Fibroblast of lung (primary cell): ENCODE data around the gene KCTD2. TPM values are rescaled to one million over a fixed set of nuclear protein-coding genes. Genes with fewer than 3 reads are reported as not detected.

Experiments
- DNase-seq, 2 donors: peaks; one replicate each; pipeline versions ENCODE4 v3.0.0 to v3.0.0-alpha.2; 2010; ENCODE audit warnings: low read depth in 2 of 2
- H2AFZ ChIP-seq: 2 replicates; pipeline ENCODE4 v1.5.1; 2012; ENCODE audit warnings: low read length, control low read depth, inconsistent platforms
- H3K27ac ChIP-seq: 2 replicates; pipeline ENCODE4 v1.5.1; 2011; ENCODE audit warnings: low read length, control low read depth; ENCODE audit not compliant: insufficient read depth
- H3K27me3 ChIP-seq: 2 replicates; pipeline ENCODE4 v1.5.1; 2011; ENCODE audit warnings: mild to moderate bottlenecking, low read length; ENCODE audit not compliant: control insufficient read depth, insufficient read depth
- H3K36me3 ChIP-seq: 2 replicates; pipeline ENCODE4 v1.5.1; 2011; ENCODE audit warnings: low read length; ENCODE audit not compliant: control insufficient read depth, insufficient read depth
- H3K4me1 ChIP-seq: 2 replicates; pipeline ENCODE4 v1.5.1; 2011; ENCODE audit warnings: low read length; ENCODE audit not compliant: control insufficient read depth, insufficient read depth; ENCODE audit errors: extremely low read depth
- H3K4me2 ChIP-seq: 2 replicates; pipeline ENCODE4 v1.5.1; 2011; ENCODE audit warnings: low read length, control low read depth; ENCODE audit not compliant: insufficient read depth; ENCODE audit errors: extremely low read depth
- H3K4me3 ChIP-seq, 4 experiments: fragments of 200-600 bp in 1 of 4; sonication (generic) in 1 of 4; replicated peaks in 1 of 4; 2 replicates each; pipeline ENCODE4 v1.5.1; 2011 to 2016; ENCODE audit warnings: low read length in 4 of 4, low read depth in 3 of 4, mild to moderate bottlenecking in 3 of 4, control low read depth in 2 of 4, inconsistent platforms in 1 of 4, mixed read lengths in 1 of 4; ENCODE audit not compliant: insufficient read depth in 1 of 4; ENCODE audit errors: control extremely low read depth in 1 of 4
- H3K79me2 ChIP-seq: 2 replicates; pipeline ENCODE4 v1.5.1; 2012; ENCODE audit warnings: mild to moderate bottlenecking, low read length, inconsistent platforms; ENCODE audit not compliant: control insufficient read depth, insufficient read depth
- H3K9ac ChIP-seq: 2 replicates; pipeline ENCODE4 v1.5.1; 2011; ENCODE audit warnings: mild to moderate bottlenecking, low read length, control low read depth; ENCODE audit not compliant: insufficient read depth
- H3K9me3 ChIP-seq: 2 replicates; pipeline ENCODE4 v1.5.1; 2012; ENCODE audit warnings: low read depth, low read length; ENCODE audit not compliant: control insufficient read depth, insufficient read depth
- H4K20me1 ChIP-seq: 2 replicates; pipeline ENCODE4 v1.5.1; 2011; ENCODE audit warnings: low read length; ENCODE audit not compliant: control insufficient read depth, insufficient read depth; ENCODE audit errors: extremely low read depth
- EZH2 ChIP-seq: IDR thresholded peaks from 2 replicates; pipeline ENCODE4 v1.5.1; 2012; ENCODE audit warnings: low read length, control low read depth, mild to moderate bottlenecking; ENCODE audit errors: missing control alignments
- polyA plus RNA-seq, 2 donors: library from polyadenylated mRNA; depleted of rRNA in 1 of 2; stranded (reverse) in 1 of 2; unstranded in 1 of 2; fragments of >200 nt; gene quantifications; 2 replicates each; pipeline ENCODE4 v1.2.1, GENCODE V29; 2011 to 2012; ENCODE audit warnings: missing spikeins in 1 of 2
- total RNA-seq: library from RNA; depleted of rRNA; stranded (reverse); fragments of >200 nt; gene quantifications from 2 replicates; pipeline ENCODE4 v1.2.1, GENCODE V29; 2014
- TF ChIP-seq, protein P1 (sequence below), 2 donors: IDR thresholded peaks in 1 of 2; conservative IDR thresholded peaks in 1 of 2; 1 replicate in 1 of 2; 2 replicates in 1 of 2; pipeline ENCODE4 v1.5.1; 2011 to 2012; ENCODE audit warnings: low read length in 2 of 2, control low read depth in 1 of 2, inconsistent platforms in 1 of 2, low read depth in 1 of 2, mild to moderate bottlenecking in 1 of 2

KCTD2 gene
- total and polyA plus RNA-seq, 2 donors (not counting 1 experiment from before 2014, with no cell fraction given) = 17.7 to 29.5 TPM

DNA sequence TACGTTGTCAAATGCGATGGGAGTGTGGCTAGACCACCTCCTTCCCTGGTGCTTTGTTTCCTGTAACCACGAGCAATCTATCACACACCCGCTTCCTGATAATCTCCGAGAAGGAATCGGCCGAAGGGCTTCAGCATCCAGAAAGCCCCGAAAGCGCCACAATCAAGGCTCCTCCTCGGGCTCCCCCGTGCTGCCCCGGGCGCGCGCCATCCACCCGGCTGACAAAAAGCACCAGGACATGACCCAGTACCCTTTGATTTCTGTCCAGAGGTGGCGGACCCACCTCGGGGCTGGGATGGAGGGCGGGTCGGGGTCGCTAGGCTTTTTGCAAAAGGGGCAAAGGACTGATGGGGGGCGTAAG, 62.0 kb downstream of the KCTD2 start:
- no peaks in the 10 kb centered on the region for H3K27me3 ChIP-seq
- no peak for TF ChIP-seq EZH2
- TF ChIP-seq, protein P1, sequence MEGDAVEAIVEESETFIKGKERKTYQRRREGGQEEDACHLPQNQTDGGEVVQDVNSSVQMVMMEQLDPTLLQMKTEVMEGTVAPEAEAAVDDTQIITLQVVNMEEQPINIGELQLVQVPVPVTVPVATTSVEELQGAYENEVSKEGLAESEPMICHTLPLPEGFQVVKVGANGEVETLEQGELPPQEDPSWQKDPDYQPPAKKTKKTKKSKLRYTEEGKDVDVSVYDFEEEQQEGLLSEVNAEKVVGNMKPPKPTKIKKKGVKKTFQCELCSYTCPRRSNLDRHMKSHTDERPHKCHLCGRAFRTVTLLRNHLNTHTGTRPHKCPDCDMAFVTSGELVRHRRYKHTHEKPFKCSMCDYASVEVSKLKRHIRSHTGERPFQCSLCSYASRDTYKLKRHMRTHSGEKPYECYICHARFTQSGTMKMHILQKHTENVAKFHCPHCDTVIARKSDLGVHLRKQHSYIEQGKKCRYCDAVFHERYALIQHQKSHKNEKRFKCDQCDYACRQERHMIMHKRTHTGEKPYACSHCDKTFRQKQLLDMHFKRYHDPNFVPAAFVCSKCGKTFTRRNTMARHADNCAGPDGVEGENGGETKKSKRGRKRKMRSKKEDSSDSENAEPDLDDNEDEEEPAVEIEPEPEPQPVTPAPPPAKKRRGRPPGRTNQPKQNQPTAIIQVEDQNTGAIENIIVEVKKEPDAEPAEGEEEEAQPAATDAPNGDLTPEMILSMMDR (conservative IDR thresholded peaks at IDR 0.05 in 1 of 2, IDR thresholded peaks at IDR 0.05 in 1 of 2; ENCODE audit: low read depth in 1 of 2, low read length in 2 of 2) = no peak
- H3K79me2 ChIP-seq = peaks cover 3% of the 10 kb centered on the region
- H3K9ac ChIP-seq = no peak overlapping the region
- peak overlapping the region in 3 of 4 experiments; percentile 64 to 83 (median 80) for H3K4me3 ChIP-seq
- peak overlapping the region; percentile 42 for H2AFZ ChIP-seq
- peaks cover 8% of the 10 kb centered on the region for H3K4me1 ChIP-seq
- no peaks in the 10 kb centered on the region for H3K9me3 ChIP-seq
- H3K4me2 ChIP-seq = peak overlapping the region; percentile 90
- no peak for DNase-seq
- no peaks in the 10 kb centered on the region for H4K20me1 ChIP-seq
- H3K27ac ChIP-seq = no peak overlapping the region
- no peaks in the 10 kb centered on the region for H3K36me3 ChIP-seq

DNA sequence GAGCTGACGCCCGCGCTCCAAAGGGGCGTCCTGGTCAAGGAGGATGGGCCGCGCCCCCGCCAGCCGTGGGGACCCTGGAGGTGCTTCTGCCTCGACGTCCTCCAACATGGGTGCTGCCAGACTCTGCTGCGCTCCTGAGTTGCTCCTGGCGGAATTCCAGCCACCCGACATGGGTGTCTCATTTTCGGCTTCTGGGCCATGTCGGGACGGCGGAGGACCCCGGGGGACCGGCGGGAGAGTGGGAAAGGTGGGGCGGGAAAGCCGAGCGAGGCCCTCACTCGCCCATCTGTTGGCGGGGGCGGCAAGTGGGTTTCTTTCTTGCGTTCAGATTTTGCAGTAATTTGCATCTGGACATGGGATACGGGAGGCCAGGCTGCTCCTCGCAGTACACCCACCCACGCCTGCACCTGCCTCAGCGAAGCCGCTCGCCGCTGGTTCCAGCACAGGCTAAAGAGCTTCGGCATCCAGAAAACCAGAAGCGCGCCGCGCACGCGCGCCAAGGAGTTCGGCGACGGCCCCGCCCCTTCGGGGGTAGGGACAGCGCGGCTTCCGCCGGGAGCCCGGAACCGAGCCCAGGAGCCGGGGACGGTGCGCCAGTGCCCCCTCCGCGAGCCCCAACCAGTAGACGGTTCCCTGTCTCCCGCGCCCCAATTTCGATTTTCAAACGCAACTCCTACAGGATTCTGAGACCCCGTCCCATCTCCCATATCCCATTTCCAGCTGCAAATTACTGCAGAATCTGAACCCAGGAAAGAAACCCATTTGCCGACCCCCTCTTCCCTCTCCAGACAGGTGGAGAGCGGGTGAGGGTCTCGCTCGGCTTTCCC, 62.6 kb downstream of the KCTD2 start, which contains the start of gene ARMC7:
Gene ARMC7, plus strand, starts transcription at position 563 of the 827 bp plus-strand sequence. CDS start 320 bp downstream, outside the sequence.
- H3K4me3 ChIP-seq = peak within 1 kb of the TSS; percentile 80 to 83 (median 82)
- TF ChIP-seq, protein P1 (conservative IDR thresholded peaks at IDR 0.05 in 1 of 2, IDR thresholded peaks at IDR 0.05 in 1 of 2; ENCODE audit: low read depth in 1 of 2, low read length in 2 of 2) = no peak
- no peak for TF ChIP-seq EZH2
- H3K27me3 ChIP-seq = no peaks in the 10 kb centered on the region
- H3K27ac ChIP-seq = no peak within 1 kb of the TSS
- DNase-seq = peak; percentile 72 to 74
- peak within 1 kb of the TSS; percentile 61 for H3K9ac ChIP-seq
- H3K9me3 ChIP-seq = no peaks in the 10 kb centered on the region
- H3K36me3 ChIP-seq = no peaks in the 10 kb centered on the region
- peak within 1 kb of the TSS; percentile 92 for H3K4me2 ChIP-seq
- no peaks in the 10 kb centered on the region for H4K20me1 ChIP-seq
- peaks cover 3% of the 10 kb centered on the region for H3K79me2 ChIP-seq
- peak within 1 kb of the TSS; percentile 91 for H2AFZ ChIP-seq
- H3K4me1 ChIP-seq = peaks cover 8% of the 10 kb centered on the region

DNA sequence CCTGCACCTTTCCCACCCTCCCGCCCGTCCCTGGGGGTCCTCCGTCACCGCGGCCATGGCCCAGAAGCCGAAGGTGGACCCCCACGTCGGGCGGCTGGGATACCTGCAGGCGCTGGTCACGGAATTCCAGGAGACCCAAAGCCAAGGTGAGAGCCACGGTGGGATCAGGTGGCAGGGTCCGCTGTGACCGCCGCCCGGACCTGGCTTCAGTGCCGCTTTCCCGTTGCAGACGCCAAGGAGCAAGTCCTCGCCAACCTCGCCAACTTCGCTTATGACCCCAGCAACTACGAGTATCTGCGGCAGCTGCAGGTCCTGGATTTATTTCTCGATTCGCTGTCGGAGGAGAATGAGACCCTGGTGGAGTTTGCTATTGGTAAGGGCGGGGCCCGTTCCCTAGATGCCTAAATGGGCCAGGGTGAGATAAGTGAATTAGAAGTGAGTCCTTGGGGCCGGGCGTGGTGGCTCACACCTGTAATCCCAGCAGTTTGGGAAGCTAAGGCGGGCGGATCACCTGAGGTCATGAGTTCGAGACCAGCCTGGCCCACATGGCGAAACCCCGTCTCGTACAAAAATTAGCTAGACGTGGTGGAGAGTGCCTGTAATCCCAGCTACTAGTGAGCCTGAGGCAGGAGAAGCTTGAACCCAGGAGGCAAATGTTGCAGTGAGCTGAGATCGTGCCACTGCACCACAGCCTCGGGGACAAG, 63.4 kb downstream of the KCTD2 start:
- peak overlapping the region; percentile 80 to 83 (median 82) for H3K4me3 ChIP-seq
- no peaks in the 10 kb centered on the region for H3K27me3 ChIP-seq
- no peak overlapping the region for H3K27ac ChIP-seq
- peak overlapping the region; percentile 91 for H2AFZ ChIP-seq
- peaks cover 8% of the 10 kb centered on the region for H3K4me1 ChIP-seq
- peaks cover 3% of the 10 kb centered on the region for H3K79me2 ChIP-seq
- H3K9ac ChIP-seq = peak overlapping the region; percentile 32
- H4K20me1 ChIP-seq = no peaks in the 10 kb centered on the region
- peak overlapping the region; percentile 92 for H3K4me2 ChIP-seq
- TF ChIP-seq, protein P1 (conservative IDR thresholded peaks at IDR 0.05 in 1 of 2, IDR thresholded peaks at IDR 0.05 in 1 of 2; ENCODE audit: low read depth in 1 of 2, low read length in 2 of 2) = no peak
- no peak for TF ChIP-seq EZH2
- DNase-seq = no peak
- H3K36me3 ChIP-seq = no peaks in the 10 kb centered on the region
- H3K9me3 ChIP-seq = no peaks in the 10 kb centered on the region
